ENCODE measurements around the gene RAD51B.

- TF ChIP-seq CTCF (IDR thresholded peaks at IDR 0.05) = no peak
- no peak for TF ChIP-seq POLR2A (IDR thresholded peaks at IDR 0.05)
Measured at GRCh38 chr14:68365228-68365627, 545.6 kb downstream of the RAD51B start.
